ENCODE measurements around the gene TEF. TPM values are rescaled to one million over a fixed set of nuclear protein-coding genes. Genes with fewer than 3 reads are reported as not detected.

Gene TEF
- total RNA-seq, 1 experiment from 2014 or later, result 19.4 TPM

DNA sequence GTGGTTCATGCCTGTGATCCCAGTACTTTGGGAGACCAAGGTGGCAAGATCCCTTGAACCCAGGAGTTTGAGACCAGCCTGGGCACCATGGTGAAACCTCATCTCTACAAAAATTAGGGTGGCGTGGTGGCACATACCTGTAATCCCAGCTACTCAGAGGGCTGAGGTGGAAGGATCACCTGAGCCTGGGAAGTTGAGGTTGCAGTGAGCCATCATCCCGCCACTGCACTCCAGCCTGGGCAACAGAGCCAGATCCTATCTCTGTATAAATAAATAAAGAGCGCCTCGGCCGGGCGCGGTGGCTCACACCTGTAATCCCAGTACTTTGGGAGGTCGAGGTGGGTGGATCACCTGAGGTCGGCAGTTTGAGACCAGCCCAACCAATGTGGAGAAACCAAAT is 37.0 kb downstream of the TEF start:
- Histone ChIP-seq H3K4me3 (no peak overlapping the region), H4K20me1 (ENCODE audit: insufficient read depth) (no peaks in the 10 kb centered on the region), H3K79me2 (ENCODE audit: low read depth) (peaks cover 18% of the 10 kb centered on the region; the same call in 1 of the 2 replicates), H3F3A (ENCODE audit: insufficient read depth, low read depth) (peaks cover 19% of the 10 kb centered on the region; the same call in 1 of the 2 replicates), H3K9me3 (ENCODE audit: insufficient read depth, low read depth) (no peaks in the 10 kb centered on the region), H3K4me1 (replicated peaks; ENCODE audit: insufficient read depth) (0 out of 2 replicates have a peak, but pooled peaks cover 8% of the 10 kb centered on the region), H3K27me3 (ENCODE audit: insufficient read depth, low read depth) (no peaks in the 10 kb centered on the region), H2AFZ (no peak overlapping the region), H3K9me2 (ENCODE audit: insufficient read depth) (no peaks in the 10 kb centered on the region), H3K4me2 (no peak overlapping the region), H3K36me3 (ENCODE audit: low read depth) (no peaks in the 10 kb centered on the region), H3K27ac (no peak overlapping the region)
- DNase-seq, result no peak
- TF ChIP-seq EZH2 (IDR thresholded peaks at IDR 0.05; ENCODE audit: low read depth), result no peak
- TF ChIP-seq CTCF (conservative IDR thresholded peaks at IDR 0.05), result no peak
- intact Hi-C loops (cut with micrococcal nuclease; ENCODE audit: unreplicated experiment), result no loop called here
- ChIA-PET CTCF (interaction anchor here (0.6 kb wide), 1 partner anchor 142 kb away, joined by 13 read pairs; no protein-coding TSS in a partner anchor), POLR2A (ENCODE audit: unreplicated experiment) (interaction anchor here (0.6 kb wide), 1 partner anchor 8 kb away, joined by 3 read pairs; no protein-coding TSS in a partner anchor)
- no TSS peak for BruUV-seq (replicated peaks)

- no peaks in the 10 kb centered on the region for H3K4me1 ChIP-seq (replicated peaks; ENCODE audit: insufficient read depth)
- H4K20me1 ChIP-seq (ENCODE audit: insufficient read depth), result 0 out of 2 replicates have a peak, but pooled peaks cover 3% of the 10 kb centered on the region
- no peak overlapping the region for H2AFZ ChIP-seq
- no peaks in the 10 kb centered on the region for H3K27me3 ChIP-seq (ENCODE audit: insufficient read depth, low read depth)
- no TSS peak for BruUV-seq (replicated peaks)
- H3K79me2 ChIP-seq (ENCODE audit: low read depth), result no peaks in the 10 kb centered on the region
- no peaks in the 10 kb centered on the region for H3K9me2 ChIP-seq (ENCODE audit: insufficient read depth)
- intact Hi-C loops (cut with micrococcal nuclease; ENCODE audit: unreplicated experiment), result no loop called here
- peaks cover 17% of the 10 kb centered on the region; the same call in 1 of the 2 replicates for H3F3A ChIP-seq (ENCODE audit: insufficient read depth, low read depth)
- no peak for DNase-seq
- H3K4me3 ChIP-seq, result no peak overlapping the region
- no peak overlapping the region for H3K27ac ChIP-seq
- H3K36me3 ChIP-seq (ENCODE audit: low read depth), result no peaks in the 10 kb centered on the region
- no peak overlapping the region for H3K4me2 ChIP-seq
- CTCF ChIA-PET, result interaction anchor here (0.7 kb wide), 1 partner anchor 53 kb away, joined by 6 read pairs; no protein-coding TSS in a partner anchor
- POLR2A ChIA-PET (ENCODE audit: unreplicated experiment), result interaction anchor here (0.6 kb wide), 1 partner anchor 8 kb away, joined by 3 read pairs; no protein-coding TSS in a partner anchor
- no peak for TF ChIP-seq CTCF (conservative IDR thresholded peaks at IDR 0.05)
- TF ChIP-seq EZH2 (IDR thresholded peaks at IDR 0.05; ENCODE audit: low read depth), result no peak
- H3K9me3 ChIP-seq (ENCODE audit: insufficient read depth, low read depth), result no peaks in the 10 kb centered on the region
Observed at GRCh38 chr22:41425660-41426365, 44.1 kb downstream of the TEF start.

DNA sequence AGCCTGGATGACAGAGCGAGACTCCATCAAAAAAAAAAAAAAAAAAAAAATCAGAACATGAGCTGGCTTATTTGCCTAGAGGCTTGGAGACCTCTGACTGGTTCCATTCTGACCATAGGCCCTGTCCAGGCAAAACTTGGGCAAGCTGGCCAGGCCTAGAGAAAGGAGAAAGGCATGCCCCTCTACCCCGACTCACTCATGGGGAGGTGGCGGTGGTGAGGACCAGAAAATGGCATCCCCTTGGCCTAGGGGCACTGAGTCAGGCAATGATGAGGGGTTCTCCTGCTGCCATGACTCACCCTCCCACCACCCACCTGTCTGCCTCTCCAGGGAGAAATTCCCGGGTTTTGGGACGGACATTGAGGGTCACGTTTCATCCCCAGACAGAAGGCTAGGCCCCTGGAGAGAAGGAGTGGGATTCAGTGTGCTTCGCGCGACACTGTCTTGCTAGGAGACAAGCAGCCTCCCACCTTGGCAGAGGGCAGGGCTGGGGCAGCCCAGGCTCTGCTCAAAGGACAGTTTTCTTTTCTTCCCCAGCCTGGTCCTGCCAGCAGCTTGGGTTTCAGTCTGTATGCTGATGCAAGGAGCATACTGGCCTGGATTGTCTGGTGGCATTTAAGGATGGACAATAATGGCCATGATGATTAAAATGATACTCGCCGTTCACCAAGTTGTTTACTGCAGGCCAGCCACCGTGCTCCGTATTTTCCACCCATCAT is 47.6 kb downstream of the TEF start:
- H3K9me2 ChIP-seq (ENCODE audit: insufficient read depth), result no peaks in the 10 kb centered on the region
- no TSS peak for BruUV-seq (replicated peaks)
- H3K9me3 ChIP-seq (ENCODE audit: insufficient read depth, low read depth), result no peaks in the 10 kb centered on the region
- H3K27ac ChIP-seq, result no peak overlapping the region
- no peaks in the 10 kb centered on the region for H3K79me2 ChIP-seq (ENCODE audit: low read depth)
- ChIA-PET CTCF (interaction anchor here (0.6 kb wide), 1 partner anchor 29 kb away, joined by 3 read pairs; no protein-coding TSS in a partner anchor), POLR2A (ENCODE audit: unreplicated experiment) (no interaction called here)
- H3K4me2 ChIP-seq, result no peak overlapping the region
- H3K4me3 ChIP-seq, result no peak overlapping the region
- no peak for DNase-seq
- H2AFZ ChIP-seq, result no peak overlapping the region
- H4K20me1 ChIP-seq (ENCODE audit: insufficient read depth), result peaks cover 17% of the 10 kb centered on the region
- TF ChIP-seq CTCF (conservative IDR thresholded peaks at IDR 0.05) (no peak), EZH2 (IDR thresholded peaks at IDR 0.05; ENCODE audit: low read depth) (no peak)
- H3F3A ChIP-seq (ENCODE audit: insufficient read depth, low read depth), result peaks cover 41% of the 10 kb centered on the region
- no peaks in the 10 kb centered on the region for H3K4me1 ChIP-seq (replicated peaks; ENCODE audit: insufficient read depth)
- H3K27me3 ChIP-seq (ENCODE audit: insufficient read depth, low read depth), result no peaks in the 10 kb centered on the region
- intact Hi-C loops (cut with micrococcal nuclease; ENCODE audit: unreplicated experiment), result no loop called here
- H3K36me3 ChIP-seq (ENCODE audit: low read depth), result 0 out of 2 replicates have a peak, but pooled peaks cover 5% of the 10 kb centered on the region
